HG03108 (cell line): ENCODE measurements around the gene LIG4.
"Not testable (repeated sequence)": the region's sequence is repeated elsewhere in the genome, so short reads cannot be mapped to it uniquely, and the experiment has no call there.

ENCODE experiments used
- ATAC-seq: cut with Tn5 transposase; IDR thresholded peaks from one replicate; pipeline ENCODE4 v1.9.1; 2021; ENCODE audit warnings: moderate library complexity; ENCODE audit not compliant: unreplicated experiment

The LIG4 gene

GRCh38 chr13:108215436-108215835 is at the start of gene LIG4:
TSS of gene LIG4 (minus strand) at chr13:108215536. CDS start at chr13:108211268, 4,268 bp downstream.
- ATAC-seq = peak; percentile 59

GRCh38 chr13:108263621-108264355 is 48.5 kb upstream of the LIG4 start:
- ATAC-seq = no peak

- no peak for ATAC-seq
Measured at GRCh38 chr13:108257248-108257647, 41.9 kb upstream of the LIG4 start.

- no peak for ATAC-seq
Measured at GRCh38 chr13:108249150-108249549, 33.8 kb upstream of the LIG4 start.

- no peak for ATAC-seq
Measured at GRCh38 chr13:108230377-108230776, 15.0 kb upstream of the LIG4 start.

GRCh38 chr13:108227651-108228272 is 12.4 kb upstream of the LIG4 start:
- ATAC-seq = no peak

GRCh38 chr13:108226184-108226583 is 10.8 kb upstream of the LIG4 start:
- no peak for ATAC-seq

GRCh38 chr13:108225440-108225839 is 10.1 kb upstream of the LIG4 start:
- ATAC-seq = no peak

- no peak for ATAC-seq
Measured at GRCh38 chr13:108223687-108224503, 8.6 kb upstream of the LIG4 start.

GRCh38 chr13:108220041-108220440 is 4.7 kb upstream of the LIG4 start:
- ATAC-seq = no peak

- ATAC-seq = peak; percentile 68
Measured at GRCh38 chr13:108218044-108218974, 3.0 kb upstream of the LIG4 start, which contains the start of gene ABHD13. TSS of gene ABHD13 (plus strand) at chr13:108218392. CDS start at chr13:108229219, 10,827 bp downstream.

GRCh38 chr13:108217307-108218043 is 2.1 kb upstream of the LIG4 start:
- not testable (repeated sequence) for ATAC-seq

- no peak for ATAC-seq
Measured at GRCh38 chr13:108214441-108215271, 680 bp downstream of the LIG4 start.

- ATAC-seq = no peak
Measured at GRCh38 chr13:108213946-108214345, 1.4 kb downstream of the LIG4 start.

GRCh38 chr13:108212886-108213285 is 2.5 kb downstream of the LIG4 start:
- peak; percentile 50 for ATAC-seq

- ATAC-seq = no peak
Measured at GRCh38 chr13:108210551-108210950, 4.8 kb downstream of the LIG4 start.

- ATAC-seq = no peak
Measured at GRCh38 chr13:108200781-108201398, 14.4 kb downstream of the LIG4 start.

GRCh38 chr13:108195861-108196260 is 19.5 kb downstream of the LIG4 start:
- ATAC-seq = no peak
